Pons (tissue), 1 donor: ENCODE results near the gene AGAP2.

Experiments used
- DNase-seq: peaks from one replicate; pipeline ENCODE4 v3.0.0-alpha.2; 2016; ENCODE audit warnings: low spot score

The AGAP2 gene

GRCh38 chr12:57767305-57767698, 28.8 kb upstream of the AGAP2 start:
- DNase-seq, result no peak

GRCh38 chr12:57766464-57767304, 28.1 kb upstream of the AGAP2 start, which contains the start of gene CYP27B1:
Gene CYP27B1 (minus strand): TSS chr12:57767078. CDS start chr12:57767041, 37 bp downstream.
- DNase-seq, result no peak

DNA sequence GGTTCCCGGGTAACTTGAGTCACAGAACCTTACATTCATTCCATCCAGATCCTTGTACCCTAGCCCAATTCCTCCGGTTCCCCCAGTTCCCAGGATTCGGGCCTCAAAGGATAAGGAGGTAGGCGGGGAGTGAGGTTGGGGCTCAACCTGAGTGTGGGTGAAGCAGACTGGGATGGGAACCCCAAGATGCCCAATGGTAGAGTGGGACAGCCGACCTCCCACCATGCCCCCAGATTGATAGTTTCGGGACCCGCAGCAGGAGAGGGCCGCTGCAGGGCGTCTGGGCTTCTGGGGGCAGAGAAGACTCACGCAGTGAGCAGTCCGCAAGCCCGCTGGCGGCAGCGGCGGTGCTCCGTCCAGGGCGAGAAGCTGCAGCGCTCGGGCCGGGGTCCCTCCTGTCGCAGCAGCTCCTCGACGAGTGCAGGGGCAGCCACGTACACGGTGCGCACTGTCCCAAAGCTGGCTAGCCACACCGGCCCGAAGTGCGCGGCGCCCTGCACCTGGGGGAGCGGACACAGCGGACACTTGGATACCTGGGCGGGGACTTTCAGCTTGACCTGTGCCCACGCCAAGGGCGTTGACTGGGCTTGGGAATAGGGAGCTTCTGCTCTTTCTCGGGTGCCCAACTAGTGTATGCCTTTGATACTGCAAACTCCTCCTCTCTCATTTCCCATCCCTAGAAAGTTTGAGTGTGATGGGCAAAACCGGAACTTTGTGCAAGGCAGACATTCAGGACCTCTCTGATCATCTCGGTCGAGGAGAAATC, 27.3 kb upstream of the AGAP2 start:
- DNase-seq, result no peak

- no peak for DNase-seq
These were observed 26.6 kb upstream of the AGAP2 start for GRCh38 chr12:57765003-57765697.

DNA sequence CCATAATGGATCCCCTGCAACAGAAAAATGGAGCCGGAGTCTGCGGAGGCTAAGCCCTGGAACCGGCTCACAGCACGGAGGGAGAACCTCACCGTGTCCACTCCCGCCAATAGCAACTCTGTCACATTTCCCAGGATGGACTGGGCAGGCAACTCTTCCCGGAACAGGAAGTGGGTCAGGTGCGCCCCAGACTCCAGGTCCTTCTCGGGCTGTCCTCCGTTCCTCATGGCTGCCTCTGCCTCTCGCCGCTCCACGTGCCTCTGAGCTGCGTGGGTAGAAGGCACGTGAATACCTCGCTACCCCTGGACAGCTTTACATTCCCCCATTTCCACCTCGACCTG, 26.1 kb upstream of the AGAP2 start:
- DNase-seq, result no peak

- DNase-seq, result no peak
These were observed 25.5 kb upstream of the AGAP2 start for GRCh38 chr12:57763881-57764661.

DNA sequence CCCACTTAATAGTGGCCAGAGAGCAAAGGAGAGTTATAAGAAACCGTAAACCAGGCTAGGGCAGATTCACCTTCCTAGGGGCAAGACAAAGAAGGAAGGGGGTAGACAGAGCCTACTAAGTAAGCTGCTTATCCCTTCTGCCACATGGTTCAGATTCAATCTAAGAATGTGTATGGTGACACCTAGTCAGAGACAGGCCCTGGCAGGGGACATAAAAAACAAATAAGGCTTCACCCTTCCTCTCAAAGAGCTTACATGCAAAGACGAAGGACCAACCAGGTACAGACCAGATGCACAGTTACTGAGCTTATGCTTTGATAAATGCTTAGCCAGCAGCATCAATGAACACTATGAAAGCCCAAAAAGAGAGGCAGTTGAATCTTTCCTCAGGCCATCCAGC, 23.9 kb upstream of the AGAP2 start:
- no peak for DNase-seq

GRCh38 chr12:57761391-57761998, 23.0 kb upstream of the AGAP2 start:
- DNase-seq, result no peak

- DNase-seq, result no peak
These were observed 21.9 kb upstream of the AGAP2 start for GRCh38 chr12:57760347-57760982.

DNA sequence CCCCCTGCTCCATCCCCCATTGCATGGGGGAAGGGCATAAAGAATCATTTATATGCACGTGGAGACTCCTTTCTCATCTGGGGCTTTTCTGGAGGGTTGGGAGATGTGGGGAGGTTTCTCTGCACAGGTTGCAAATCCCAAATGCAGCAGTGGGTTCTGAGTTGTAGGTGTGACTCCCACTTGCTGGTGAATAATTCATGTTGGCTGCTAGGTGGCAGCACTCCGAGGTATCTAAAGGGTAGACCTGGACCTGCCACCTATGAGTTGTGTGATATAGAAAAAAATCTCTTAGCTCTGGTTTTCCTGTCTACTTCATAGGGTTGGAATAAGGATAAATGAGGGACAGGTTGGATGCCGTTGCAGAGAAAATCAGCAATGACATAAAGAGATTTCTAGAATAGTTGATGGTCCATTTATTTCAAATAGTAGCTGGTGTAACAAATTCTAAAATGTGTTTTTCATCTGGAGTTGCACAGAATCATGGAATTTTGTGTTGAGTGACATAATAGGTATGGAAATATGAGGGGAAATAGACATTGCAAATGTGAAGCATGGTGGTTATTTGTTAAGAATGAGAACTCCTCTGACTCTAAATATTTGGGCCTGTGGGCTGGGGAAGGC, 20.9 kb upstream of the AGAP2 start:
- no peak for DNase-seq

DNA sequence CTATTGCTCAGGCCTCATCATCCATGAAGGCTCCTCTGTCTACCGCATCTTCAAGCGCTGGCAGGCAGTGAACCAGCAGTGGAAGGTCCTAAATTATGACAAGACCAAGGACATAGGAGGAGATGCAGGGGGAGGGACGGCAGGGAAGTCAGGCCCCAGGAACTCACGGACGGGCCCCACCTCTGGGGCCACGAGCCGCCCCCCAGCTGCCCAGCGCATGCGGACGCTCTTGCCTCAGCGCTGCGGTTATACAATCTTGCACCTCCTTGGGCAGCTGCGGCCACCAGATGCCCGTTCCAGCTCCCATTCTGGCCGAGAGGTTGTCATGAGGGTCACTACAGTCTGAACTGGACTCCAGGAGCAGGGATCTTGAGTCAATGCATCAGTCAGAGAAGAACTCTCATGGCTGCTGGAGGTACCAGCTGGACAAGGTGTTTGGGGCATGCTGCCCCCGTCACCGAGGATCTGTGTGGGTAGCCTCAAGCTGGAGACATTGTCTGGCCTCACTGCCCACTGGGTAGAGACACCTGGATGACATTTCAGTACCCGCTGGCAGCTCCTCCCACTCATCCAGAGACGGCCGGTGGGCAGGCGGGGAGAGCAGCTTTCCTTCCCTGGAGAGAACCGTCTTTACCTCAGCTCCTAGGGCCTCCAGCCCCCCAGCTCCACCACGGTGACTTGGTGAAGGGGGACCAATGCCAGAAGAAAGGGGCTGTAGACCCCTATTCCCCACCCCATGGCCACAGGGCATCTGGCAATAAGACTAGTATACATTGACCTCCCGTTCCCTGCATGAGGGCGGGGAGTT, 20.2 kb upstream of the AGAP2 start:
- no peak for DNase-seq

DNA sequence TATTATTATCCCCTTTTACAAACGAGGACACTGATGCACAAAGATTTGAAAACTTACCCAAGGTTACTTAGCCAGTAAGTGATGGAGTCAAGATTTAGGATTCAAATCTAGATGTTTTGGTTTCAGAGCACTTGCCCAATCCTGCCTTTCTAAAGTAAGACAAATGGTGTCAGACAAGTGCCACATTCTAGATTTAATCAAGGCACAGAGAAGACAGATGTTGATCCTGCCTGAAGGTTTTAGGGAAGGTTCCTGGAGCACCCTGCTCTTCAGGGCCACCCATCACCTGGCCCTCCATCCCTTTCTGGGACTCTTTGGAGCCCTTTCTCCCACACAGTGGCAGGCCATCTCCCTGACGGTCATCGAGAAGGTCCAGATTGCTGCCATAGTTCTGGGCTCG, 19.2 kb upstream of the AGAP2 start:
- DNase-seq, result no peak

DNA sequence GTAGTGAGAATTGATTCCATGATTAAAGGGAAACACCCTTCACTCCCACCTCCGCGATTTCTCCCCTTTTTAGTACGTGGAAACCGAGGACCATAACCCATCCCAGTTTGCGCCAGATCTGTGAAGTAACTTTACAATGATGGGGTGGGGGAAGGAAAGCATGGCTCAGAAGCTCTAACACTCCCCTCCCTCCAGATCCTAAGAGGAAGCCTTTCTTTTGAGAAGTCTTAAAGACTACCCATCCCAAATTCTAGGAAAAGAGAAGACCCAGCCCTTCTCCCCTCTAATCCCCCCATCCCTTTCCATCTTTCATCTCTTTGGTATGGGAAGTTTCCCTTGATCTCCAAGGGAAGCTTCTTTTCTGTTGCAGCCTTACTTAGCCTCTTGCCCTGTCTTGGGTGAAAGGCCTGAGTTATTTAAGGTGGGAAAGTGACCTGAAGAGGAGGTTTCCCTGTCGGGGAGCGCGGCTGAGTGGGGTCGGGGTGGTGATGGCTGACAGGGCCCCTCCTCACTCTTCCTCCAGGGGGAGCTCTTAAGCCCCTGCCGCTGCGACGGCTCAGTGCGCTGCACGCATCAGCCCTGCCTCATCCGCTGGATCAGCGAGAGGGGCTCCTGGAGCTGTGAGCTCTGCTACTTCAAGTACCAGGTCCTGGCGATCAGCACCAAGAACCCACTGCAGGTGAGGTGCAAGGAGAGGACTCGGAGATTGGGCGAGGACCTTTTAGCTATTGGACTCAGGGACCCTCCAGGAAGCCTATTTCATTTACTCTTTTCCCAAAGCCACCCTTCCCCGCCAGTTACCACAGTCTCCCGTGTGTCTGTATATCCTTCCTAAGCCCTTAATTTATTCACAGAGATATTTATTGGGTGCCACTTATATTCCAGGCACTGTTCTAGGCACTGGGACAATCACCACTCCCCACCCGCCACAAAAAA, 18.1 kb upstream of the AGAP2 start:
- no peak for DNase-seq

DNA sequence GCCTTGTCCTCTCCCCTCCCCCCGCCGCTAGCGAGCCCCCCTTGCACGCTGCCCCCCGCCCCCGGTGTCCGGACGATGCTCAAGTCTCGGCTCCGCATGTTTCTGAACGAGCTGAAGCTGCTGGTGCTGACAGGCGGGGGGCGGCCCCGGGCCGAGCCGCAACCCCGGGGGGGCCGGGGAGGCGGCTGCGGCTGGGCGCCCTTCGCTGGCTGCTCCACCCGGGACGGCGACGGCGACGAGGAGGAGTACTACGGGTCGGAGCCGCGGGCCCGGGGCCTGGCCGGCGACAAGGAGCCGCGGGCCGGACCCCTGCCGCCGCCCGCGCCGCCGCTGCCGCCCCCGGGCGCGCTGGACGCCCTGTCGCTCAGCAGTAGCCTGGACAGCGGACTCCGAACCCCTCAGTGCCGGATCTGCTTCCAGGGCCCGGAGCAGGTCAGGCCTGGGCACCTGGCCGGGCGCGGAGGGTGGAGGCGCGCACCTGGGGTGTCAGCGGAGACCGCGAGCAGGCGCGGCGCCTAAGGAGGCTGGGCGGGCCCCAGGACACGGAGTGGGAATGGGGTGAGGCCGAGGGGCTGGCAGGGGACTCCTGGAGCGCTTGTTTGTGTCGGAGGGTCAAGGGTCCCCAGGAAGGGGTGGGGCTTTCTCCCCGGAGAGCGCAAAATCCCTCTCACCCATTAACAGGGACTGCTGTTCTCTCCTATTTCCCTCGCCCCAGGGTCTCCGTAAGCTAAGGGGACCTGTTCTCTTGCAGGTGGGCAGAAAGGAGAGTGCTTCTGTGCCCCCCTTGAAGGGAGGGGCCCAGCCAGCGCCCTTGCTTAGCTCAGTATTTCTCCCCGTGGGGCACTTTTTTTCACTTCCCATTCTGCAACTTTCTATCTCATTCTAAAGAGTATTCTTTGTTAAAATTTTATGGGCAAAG, 17.2 kb upstream of the AGAP2 start:
- no peak for DNase-seq

GRCh38 chr12:57755194-57755453, 16.6 kb upstream of the AGAP2 start:
- DNase-seq, result no peak

- DNase-seq, result peak; percentile 41
These were observed 16.1 kb upstream of the AGAP2 start, which contains the start of gene MARCHF9 for GRCh38 chr12:57754411-57755193. Gene MARCHF9 (plus strand): TSS chr12:57755103. CDS start chr12:57755529, 426 bp downstream.
